Renal cortical epithelial cell (primary cell): ENCODE data around the gene TMEM52. TPM values are rescaled to one million over a fixed set of nuclear protein-coding genes. Genes with fewer than 3 reads are reported as not detected.
"Not testable (repeated sequence)": the region's sequence is repeated elsewhere in the genome, so short reads cannot be mapped to it uniquely, and the experiment has no call there.

Source experiments
- DNase-seq: peaks from one replicate; pipeline ENCODE4 v3.0.0-alpha.2; 2011; ENCODE audit warnings: low read depth
- total RNA-seq: library from RNA; depleted of rRNA; stranded (reverse); fragments of >200 nt; gene quantifications from 2 replicates; pipeline ENCODE4 v1.2.3, GENCODE V29; 2014

Gene TMEM52
- total RNA-seq, 1 donor from 2014 or later = 0.35 TPM

DNA sequence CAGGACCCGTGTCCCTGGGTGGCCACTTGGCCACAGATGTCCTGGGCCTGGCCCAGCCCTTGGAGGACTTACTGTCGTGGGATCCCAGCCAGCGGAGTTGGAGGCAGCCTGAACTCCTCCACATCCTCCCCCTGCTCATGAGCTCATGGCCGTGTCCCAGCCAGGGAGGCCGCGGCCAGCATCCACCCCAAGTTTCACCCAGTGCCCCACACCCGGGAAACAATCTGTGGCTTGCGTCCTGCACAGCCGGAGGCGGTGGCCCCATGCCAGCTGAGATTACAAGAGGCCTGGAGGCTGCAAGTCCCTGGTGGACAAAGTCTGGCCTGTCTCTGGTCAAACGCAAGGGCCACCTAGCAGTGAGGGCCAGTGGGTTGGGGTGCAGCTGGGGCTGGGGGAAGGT lies 27.5 kb upstream of the TMEM52 start:
- no peak for DNase-seq

DNA sequence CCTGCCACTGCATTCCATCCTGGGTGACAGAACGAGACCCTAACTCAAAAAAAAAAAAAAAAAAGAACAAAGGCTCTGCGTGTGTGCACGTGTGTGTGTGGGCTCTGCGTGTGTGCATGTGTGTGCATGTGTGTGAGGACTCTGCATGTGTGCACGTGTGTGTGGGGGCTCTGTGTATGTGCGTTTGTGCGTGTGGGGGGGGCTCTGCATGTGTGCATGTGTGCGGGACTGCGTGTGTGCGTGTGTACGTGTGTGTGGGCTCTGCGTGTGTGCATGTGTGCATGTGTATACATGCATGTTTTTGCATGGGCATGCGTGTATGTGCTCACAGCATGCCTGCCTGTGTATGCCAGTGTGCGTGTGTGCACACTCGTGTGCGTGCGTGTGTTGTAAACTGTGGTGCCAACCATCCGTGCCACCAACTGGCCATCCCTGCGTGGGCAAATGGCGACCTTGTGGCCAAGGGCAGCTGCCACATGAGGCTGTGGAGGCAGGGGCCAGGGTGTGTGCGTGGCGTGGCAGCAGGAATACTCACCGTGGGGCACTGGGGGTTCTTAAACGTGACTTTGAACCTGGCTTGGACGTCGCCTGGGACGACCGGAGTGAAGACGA lies 26.8 kb upstream of the TMEM52 start:
- DNase-seq = no peak

DNA sequence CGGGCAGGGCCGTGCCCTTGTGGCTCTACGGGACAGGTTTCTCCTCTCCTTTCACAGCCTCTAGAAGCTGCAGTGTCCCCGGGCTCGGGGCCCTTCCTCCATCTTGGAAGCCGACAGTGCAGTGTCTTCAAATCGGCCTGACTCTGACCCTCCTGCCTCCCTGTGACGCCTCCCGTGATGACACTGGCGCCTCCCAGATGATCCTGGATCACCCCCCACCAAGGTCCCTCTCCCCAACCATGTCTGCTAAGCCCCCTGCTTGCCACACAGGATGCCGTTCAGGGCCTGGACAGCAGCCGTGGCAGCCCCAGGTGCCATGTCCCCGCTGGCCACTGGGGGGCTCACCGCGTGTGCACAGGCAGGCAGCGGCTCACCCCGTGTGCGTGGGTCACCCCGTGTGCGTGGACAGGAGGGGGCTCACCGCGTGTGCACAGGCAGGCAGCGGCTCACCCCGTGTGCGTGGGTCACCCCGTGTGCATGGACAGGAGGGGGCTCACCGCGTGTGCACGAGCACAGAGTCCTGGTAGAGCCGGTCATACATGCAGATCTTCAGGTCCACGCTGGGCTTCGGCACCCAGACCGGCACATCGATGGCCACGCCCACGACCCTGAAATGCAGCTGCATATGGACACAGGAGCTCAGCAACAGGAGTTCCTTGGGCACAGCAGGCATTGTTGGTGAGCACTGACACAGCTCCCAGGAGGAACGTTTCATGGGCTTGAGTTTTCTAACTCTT lies 24.9 kb upstream of the TMEM52 start:
- no peak for DNase-seq

DNA sequence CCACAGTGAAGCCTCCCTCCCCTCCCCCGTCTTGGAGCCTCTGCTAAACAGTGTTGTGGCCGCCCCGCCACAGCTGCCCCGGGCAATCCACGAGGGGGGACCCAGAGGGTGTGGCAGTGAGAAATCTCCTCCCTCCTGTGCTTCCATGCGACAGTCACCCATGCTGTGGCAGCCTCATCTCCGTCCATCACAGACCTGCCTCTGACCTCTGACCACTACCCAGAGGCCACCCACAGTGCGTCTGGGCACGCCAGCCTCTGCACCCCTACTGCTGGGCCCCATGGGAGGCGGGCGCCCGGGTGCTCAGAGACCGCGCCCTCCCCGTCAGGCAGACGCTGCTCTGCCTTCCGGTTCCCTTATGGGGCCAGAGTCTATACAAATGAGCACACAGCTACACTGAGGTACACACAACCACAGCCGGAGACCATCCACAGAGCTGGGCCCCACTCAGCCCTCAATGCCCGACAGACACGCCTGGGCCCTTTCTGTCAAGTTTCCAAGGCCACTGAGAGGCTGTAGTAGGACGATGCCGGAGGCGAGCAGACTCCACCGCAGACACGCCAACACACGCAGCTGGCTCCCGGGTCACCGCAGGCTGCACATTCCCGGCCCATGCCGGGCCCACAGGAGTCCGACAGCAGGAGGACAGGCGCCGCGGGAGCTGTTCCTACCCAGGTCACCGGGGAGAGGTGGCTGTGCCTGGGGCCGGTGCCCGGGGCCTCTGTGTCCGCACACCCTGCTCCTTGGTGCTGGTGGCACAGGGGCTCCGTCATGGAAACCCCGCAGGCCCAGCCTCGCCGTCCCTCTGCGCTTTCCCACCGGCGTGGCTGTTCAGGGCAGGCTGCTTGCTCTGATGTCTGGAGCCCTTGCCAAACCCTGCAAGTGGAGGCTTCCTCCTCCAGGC lies 23.9 kb upstream of the TMEM52 start:
- DNase-seq = no peak

- DNase-seq = no peak
Observed at GRCh38 chr1:1941868-1942752, 23.0 kb upstream of the TMEM52 start.

DNA sequence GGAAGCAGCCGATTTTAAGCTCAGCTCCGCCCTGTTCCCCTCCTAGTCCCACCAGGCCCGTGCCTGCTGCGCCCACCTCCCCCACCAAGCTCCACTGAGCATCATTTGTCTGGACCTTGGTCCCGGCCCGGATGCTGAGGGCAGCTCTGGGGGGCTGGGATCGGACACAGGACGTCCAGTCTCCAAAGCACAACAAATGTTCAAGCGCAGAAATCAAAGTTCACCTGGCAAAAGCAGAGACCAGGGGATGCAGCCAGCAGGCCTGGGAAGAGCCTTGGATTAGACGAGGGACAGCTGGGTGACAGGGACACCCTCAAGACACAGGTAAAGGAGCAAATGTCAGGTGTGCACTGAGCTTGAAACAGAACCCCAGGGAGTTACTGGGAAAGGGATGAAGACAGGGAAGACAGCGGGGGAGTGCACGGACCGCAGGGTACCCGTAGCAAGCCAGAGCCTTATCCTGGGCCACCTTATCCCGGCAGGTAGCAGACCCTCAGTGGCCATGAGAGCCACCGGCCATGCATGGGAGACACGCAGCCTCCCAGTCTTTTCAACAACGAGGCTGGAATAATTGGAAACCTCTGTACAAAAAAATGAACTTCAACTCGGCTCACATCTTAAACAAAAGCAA lies 22.2 kb upstream of the TMEM52 start:
- no peak for DNase-seq

GRCh38 chr1:1940123-1940425 lies 21.0 kb upstream of the TMEM52 start:
- no peak for DNase-seq

GRCh38 chr1:1939296-1940122 lies 20.4 kb upstream of the TMEM52 start:
- DNase-seq = no peak

DNA sequence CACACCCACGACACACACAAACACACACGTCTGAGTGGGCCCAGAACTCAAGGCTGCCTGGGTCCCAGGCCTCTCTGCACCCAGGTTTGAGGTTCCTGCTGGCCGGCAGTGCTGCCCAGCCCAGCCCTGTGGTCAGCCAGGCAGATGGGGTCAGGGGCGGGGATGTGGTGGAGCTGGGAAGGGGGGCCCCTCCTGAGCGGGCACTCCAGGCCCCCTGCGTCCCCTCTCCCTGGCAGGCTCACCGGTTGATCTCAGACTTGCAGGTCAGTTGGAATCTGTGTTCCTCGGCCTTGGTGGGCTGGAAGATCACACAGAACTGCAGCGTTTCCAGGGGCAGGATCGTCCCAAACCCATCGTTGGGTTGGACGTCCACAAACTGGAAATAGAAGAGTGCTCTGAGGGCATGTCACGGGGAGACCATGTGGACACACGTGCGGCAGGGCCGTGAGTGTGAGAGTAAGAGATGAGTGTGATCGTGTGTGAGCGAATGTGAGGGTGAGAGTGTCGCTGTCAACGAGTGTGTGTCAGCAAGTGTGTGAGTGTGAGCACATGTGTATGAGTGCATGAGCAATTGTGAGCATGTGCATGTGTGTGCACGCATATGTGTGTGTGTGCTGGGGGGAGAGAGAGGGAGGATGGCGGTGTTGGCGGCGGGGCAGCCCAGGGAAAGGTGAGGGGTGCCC lies 19.7 kb upstream of the TMEM52 start:
- no peak for DNase-seq

DNA sequence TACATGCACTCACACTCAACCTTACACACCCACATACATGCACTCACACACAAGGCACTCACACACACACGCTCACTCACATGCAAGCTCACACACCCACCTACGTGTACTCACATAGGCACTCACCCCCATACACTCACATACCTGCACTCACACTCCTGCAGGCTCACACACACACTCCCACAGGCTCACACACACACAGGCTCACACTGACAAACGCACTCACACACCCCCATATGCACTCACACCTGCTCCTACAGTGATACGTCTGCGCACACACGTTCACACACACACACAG lies 19.1 kb upstream of the TMEM52 start:
- DNase-seq = no peak

GRCh38 chr1:1937549-1938275 lies 18.6 kb upstream of the TMEM52 start:
- no peak for DNase-seq

- DNase-seq = no peak
Observed at GRCh38 chr1:1937061-1937460, 18.0 kb upstream of the TMEM52 start.

DNA sequence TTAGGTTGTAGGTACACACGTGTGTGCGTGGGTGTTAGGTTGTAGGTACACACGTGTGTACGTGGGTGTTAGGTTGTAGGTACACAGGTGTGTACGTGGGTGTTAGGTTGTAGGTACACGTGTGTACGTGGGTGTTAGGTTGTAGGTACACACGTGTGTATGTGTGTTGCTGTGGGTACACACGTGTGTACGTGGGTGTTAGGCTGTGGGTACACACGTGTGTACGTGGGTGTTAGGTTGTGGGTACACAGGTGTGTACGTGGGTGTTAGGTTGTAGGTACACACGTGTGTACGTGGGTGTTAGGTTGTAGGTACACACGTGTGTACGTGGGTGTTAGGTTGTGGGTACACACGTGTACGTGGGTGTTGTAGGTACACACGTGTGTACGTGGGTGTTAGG lies 15.8 kb upstream of the TMEM52 start:
- DNase-seq = not testable (repeated sequence)

DNA sequence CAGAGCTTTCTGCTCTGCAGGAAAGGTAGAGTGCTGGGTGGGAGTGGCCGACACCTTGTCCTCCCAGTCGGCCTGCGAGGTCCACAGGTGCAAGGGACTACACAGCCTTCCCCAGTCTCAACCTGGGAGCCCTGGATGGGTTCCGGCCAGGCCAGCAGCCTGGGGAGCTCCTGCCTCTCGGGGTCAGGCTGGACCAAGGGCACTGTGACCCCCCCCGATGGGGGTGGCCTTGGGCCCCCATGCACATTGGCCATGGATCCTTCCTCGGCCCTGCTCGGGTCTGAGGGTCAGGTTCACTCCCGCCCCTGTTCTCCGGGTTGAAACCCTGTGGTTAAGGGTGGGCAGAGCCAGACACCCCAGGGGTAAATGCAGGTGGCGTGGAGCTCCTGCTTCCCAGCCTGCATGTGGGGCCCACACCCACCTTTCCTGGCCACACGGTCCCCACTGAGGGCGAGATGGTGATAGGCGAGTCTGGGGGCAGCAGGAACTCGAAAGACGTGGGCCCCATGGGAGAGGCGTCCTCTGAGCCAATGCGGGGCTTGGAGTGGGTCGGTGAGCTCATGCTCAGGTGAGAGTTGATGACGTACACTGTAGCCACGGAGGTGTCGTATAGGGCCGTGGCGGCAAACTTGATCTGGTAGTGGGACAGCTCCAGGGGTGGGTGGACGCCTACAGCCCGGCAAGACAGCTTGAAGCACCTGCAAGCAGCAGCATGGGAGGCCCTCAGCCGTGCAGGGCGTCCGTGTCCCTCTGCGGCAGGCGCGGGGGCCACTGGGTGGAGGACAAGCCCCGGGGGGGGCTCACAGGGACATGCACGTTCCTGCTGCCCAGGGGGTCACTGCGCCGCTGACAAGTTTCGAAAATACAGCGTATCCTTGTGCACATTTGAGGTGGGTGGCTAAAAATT lies 10.8 kb upstream of the TMEM52 start:
- no peak for DNase-seq

- no peak for DNase-seq
Observed at GRCh38 chr1:1929102-1929638, 10.1 kb upstream of the TMEM52 start.

- no peak for DNase-seq
Observed at GRCh38 chr1:1928231-1929101, 9.4 kb upstream of the TMEM52 start.

DNA sequence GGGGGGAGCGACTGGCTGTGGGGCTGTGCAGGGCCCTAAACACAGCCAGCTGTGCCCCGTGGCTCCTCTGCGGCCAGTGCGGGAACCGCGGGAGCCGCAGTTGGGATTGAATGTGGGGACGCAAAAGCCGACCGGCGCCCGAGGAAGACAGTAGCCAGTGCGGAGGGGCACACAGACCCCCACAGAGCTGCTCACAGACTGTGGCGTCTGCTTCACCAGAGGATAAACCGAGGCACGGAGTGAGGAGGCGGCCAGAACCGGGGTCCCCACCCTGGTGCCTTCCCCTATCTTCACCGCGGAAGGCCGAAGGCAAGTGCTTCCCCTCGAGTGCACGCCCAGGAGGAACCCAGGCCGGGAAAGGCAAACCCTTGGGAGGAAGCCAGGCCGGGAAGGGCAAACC lies 8.7 kb upstream of the TMEM52 start:
- DNase-seq = no peak
